ENCODE measurements around the gene RACGAP1. TPM values are rescaled to one million over a fixed set of nuclear protein-coding genes. Genes with fewer than 3 reads are reported as not detected.

Gene RACGAP1
- total and polyA plus RNA-seq, 2 of the 8 experiments (the other 6 are each of a cell fraction or from before 2014, with no cell fraction given): 18.0 to 66.3 TPM

GRCh38 chr12:49974677-49975317 is 50.5 kb downstream of the RACGAP1 start:
- H4K91ac ChIP-seq (replicated peaks; ENCODE audit: insufficient read length, low read length): no peak overlapping the region
- no peak overlapping the region for H3K4me2 ChIP-seq (ENCODE audit: insufficient read depth in 1 of 2, low read depth in 2 of 2, low read length in 2 of 2)
- no peak overlapping the region for H3K27ac ChIP-seq (ENCODE audit: low read depth, low read length)
- H3K4me3 ChIP-seq (ENCODE audit: extremely low read depth in 1 of 4, insufficient read depth in 2 of 4, low read depth in 3 of 4, low read length in 4 of 4): no peak overlapping the region
- no peak overlapping the region for H2BK120ac ChIP-seq (replicated peaks; ENCODE audit: low read depth, low read length)
- H3K56ac ChIP-seq (replicated peaks; ENCODE audit: insufficient read length, low read depth, low read length): no peak overlapping the region
- H3K9ac ChIP-seq (replicated peaks in 1 of 4; ENCODE audit: extremely low read depth in 1 of 4, low read depth in 3 of 4, low read length in 3 of 4): no peak overlapping the region
- H2BK15ac ChIP-seq (ENCODE audit: low read length): 0 out of 2 replicates have a peak overlapping the region, but pooled peaks have one; percentile 72
- H3K23ac ChIP-seq (ENCODE audit: insufficient read length): no peak overlapping the region
- H2AK5ac ChIP-seq (ENCODE audit: low read depth, low read length): no peak overlapping the region
- no peak overlapping the region for H3K14ac ChIP-seq (ENCODE audit: insufficient read length)
- H3K36me3 ChIP-seq (ENCODE audit: control insufficient read depth in 2 of 4, insufficient read depth in 4 of 4, low read length in 3 of 4): no peaks in the 10 kb centered on the region
- no peaks in the 10 kb centered on the region for H3K23me2 ChIP-seq (ENCODE audit: low read depth, low read length)
- peak overlapping the region; percentile 16; the same call in 1 of the 2 replicates for H4K8ac ChIP-seq (ENCODE audit: extremely low read depth, insufficient read depth, low read length)
- peaks cover 0 to 9% (median 3%) of the 10 kb centered on the region in 4 experiments; a peak in 4 of 7 replicates for H3K4me1 ChIP-seq (replicated peaks in 1 of 4; ENCODE audit: control insufficient read depth in 3 of 4, insufficient read depth in 4 of 4, low read length in 3 of 4)
- no peaks in the 10 kb centered on the region for H3K9me3 ChIP-seq (ENCODE audit: insufficient read depth in 2 of 2, low read depth in 1 of 2, low read length in 1 of 2)
- H2BK12ac ChIP-seq (ENCODE audit: low read depth, low read length): no peak overlapping the region
- H3K27me3 ChIP-seq (replicated peaks in 1 of 4; ENCODE audit: control insufficient read depth in 3 of 4, extremely low read depth in 1 of 4, insufficient read depth in 3 of 4, low read length in 3 of 4): peaks cover 0 to 2% (median 1%) of the 10 kb centered on the region in 4 experiments; a peak in 2 of 7 replicates
- H4K5ac ChIP-seq (ENCODE audit: insufficient read length, low read depth, low read length): no peak overlapping the region
- no peak overlapping the region for H2BK20ac ChIP-seq (ENCODE audit: low read length)
- H3K79me1 ChIP-seq (ENCODE audit: low read depth, low read length): no peaks in the 10 kb centered on the region
- H2AFZ ChIP-seq (ENCODE audit: low read length): no peak overlapping the region
- no peak overlapping the region; the same call in 1 of the 2 replicates for H3K18ac ChIP-seq (ENCODE audit: extremely low read depth, low read length)
- no peak overlapping the region for H2BK5ac ChIP-seq (ENCODE audit: low read depth, low read length)
- ChIA-PET CTCF (ENCODE audit: partially characterized antibody) (interaction anchor here (0.9 to 23.0 kb wide), 15 partner anchors 5 to 201 kb away, joined by 3 to 420 read pairs (median 4); partner anchors contain the start of genes AQP5, AQP6 and ASIC1), POLR2A (ENCODE audit: partially characterized antibody) (no interaction called here)
- no peak for FAIRE-seq
- H3K4ac ChIP-seq (replicated peaks; ENCODE audit: insufficient read length, low read depth, low read length): no peak overlapping the region
- H3K79me2 ChIP-seq (ENCODE audit: control insufficient read depth in 1 of 2, insufficient read depth in 2 of 2, low read length in 2 of 2): no peaks in the 10 kb centered on the region
- H4K20me1 ChIP-seq (replicated peaks in 1 of 2; ENCODE audit: control insufficient read depth in 1 of 2, insufficient read depth in 2 of 2, low read length in 2 of 2): no peaks in the 10 kb centered on the region
- 89% methylated on average over 8 of the region's 8 CpGs; no CpG with 5 or more reads in 1 of the 2 experiments for WGBS, 2 experiments (ENCODE audit: extremely low coverage in 1 of 2, insufficient coverage in 1 of 2, insufficient read length in 1 of 2, insufficient replicate concordance in 2 of 2, low coverage in 1 of 2, low lambda C conversion rate in 2 of 2, missing lambda C conversion rate in 1 of 2)
- DNase-seq (ENCODE audit: low read depth in 1 of 2, low spot score in 2 of 2): no peak
- no peak for TF ChIP-seq JUN (IDR thresholded peaks at IDR 0.05; ENCODE audit: low read depth, low read length)
- no peak for TF ChIP-seq JUND (IDR thresholded peaks at IDR 0.05; ENCODE audit: low read length)
- no peak for TF ChIP-seq SP4 (IDR thresholded peaks at IDR 0.05; ENCODE audit: low read length)
- TF ChIP-seq SUZ12 (IDR thresholded peaks at IDR 0.05; ENCODE audit: low read length): no peak
- no peak for TF ChIP-seq SP2 (IDR thresholded peaks at IDR 0.05; ENCODE audit: low read length)
- TF ChIP-seq SP1 (IDR thresholded peaks at IDR 0.05; ENCODE audit: low read depth, low read length): no peak
- TF ChIP-seq TEAD4 (IDR thresholded peaks at IDR 0.05; ENCODE audit: low read depth, low read length): no peak
- TF ChIP-seq USF2 (IDR thresholded peaks at IDR 0.05; ENCODE audit: low read length): no peak
- TF ChIP-seq RAD21 (IDR thresholded peaks at IDR 0.05 in 1 of 2, conservative IDR thresholded peaks at IDR 0.05 in 1 of 2; ENCODE audit: low read depth in 2 of 2, low read length in 2 of 2): no peak
- no peak for TF ChIP-seq RNF2 (IDR thresholded peaks at IDR 0.05; ENCODE audit: borderline replicate concordance, low read depth, low read length, missing control alignments, poor library complexity, severe bottlenecking)
- TF ChIP-seq CBX5 (IDR thresholded peaks at IDR 0.05; ENCODE audit: low read depth, low read length): no peak
